NCI-H524 (cell line): ENCODE measurements around the gene ABCA2.
"Not testable (repeated sequence)": the region's sequence is repeated elsewhere in the genome, so short reads cannot be mapped to it uniquely, and the experiment has no call there.

ENCODE experiments used
- DNase-seq, 2 experiments: peaks; one replicate each; lab custom pipeline; 2025; lab: John Stamatoyannopoulos, UW

The ABCA2 gene

GRCh38 chr9:137046088-137046787, 18.2 kb upstream of the ABCA2 start, which contains the start of gene NPDC1:
Gene NPDC1 (minus strand): TSS chr9:137046177. CDS start chr9:137045989, 188 bp downstream.
- peak; percentile 61 to 74 for DNase-seq

GRCh38 chr9:137045294-137046087, 17.5 kb upstream of the ABCA2 start:
- peak; percentile 61 to 70 for DNase-seq

- peak; percentile 70 for DNase-seq
Observed at GRCh38 chr9:137044502-137045177, 16.6 kb upstream of the ABCA2 start.

GRCh38 chr9:137044037-137044436, 16.0 kb upstream of the ABCA2 start:
- DNase-seq = peak in 1 of 2 experiments; percentile 26

- no peak for DNase-seq
Observed at GRCh38 chr9:137042751-137043727, 15.0 kb upstream of the ABCA2 start.

- no peak for DNase-seq
Observed at GRCh38 chr9:137041124-137041523, 13.1 kb upstream of the ABCA2 start.

GRCh38 chr9:137040568-137040967, 12.5 kb upstream of the ABCA2 start:
- no peak for DNase-seq

- DNase-seq = no peak
Observed at GRCh38 chr9:137039611-137040366, 11.8 kb upstream of the ABCA2 start.

- no peak for DNase-seq
Observed at GRCh38 chr9:137038916-137039315, 10.9 kb upstream of the ABCA2 start.

GRCh38 chr9:137037483-137037882, 9.4 kb upstream of the ABCA2 start:
- no peak for DNase-seq

GRCh38 chr9:137037035-137037434, 9.0 kb upstream of the ABCA2 start:
- DNase-seq = no peak

- no peak for DNase-seq
Observed at GRCh38 chr9:137035937-137036336, 7.9 kb upstream of the ABCA2 start.

GRCh38 chr9:137035507-137035834, 7.4 kb upstream of the ABCA2 start:
- DNase-seq = no peak

- DNase-seq = peak; percentile 72 to 89
Observed at GRCh38 chr9:137034709-137035506, 6.9 kb upstream of the ABCA2 start.

GRCh38 chr9:137034039-137034708, 6.1 kb upstream of the ABCA2 start:
- DNase-seq = peak in 1 of 2 experiments; percentile 20

- DNase-seq = not testable (repeated sequence)
Observed at GRCh38 chr9:137033481-137033880, 5.4 kb upstream of the ABCA2 start.

- no peak for DNase-seq
Observed at GRCh38 chr9:137032858-137033257, 4.8 kb upstream of the ABCA2 start.

GRCh38 chr9:137031904-137032640, 4.0 kb upstream of the ABCA2 start, which contains the start of gene FUT7:
Gene FUT7 (minus strand): TSS chr9:137032088. CDS start chr9:137031991, 97 bp downstream.
- peak; percentile 45 to 75 for DNase-seq
